ENCODE measurements around the gene RALGAPB.
"Not testable (repeated sequence)": the region's sequence is repeated elsewhere in the genome, so short reads cannot be mapped to it uniquely, and the experiment has no call there.

The RALGAPB gene

GRCh38 chr20:38504368-38505090, 31.9 kb downstream of the RALGAPB start:
- TF ChIP-seq MAX (IDR thresholded peaks at IDR 0.05; ENCODE audit: low read depth, low read length) (no peak), MYC (IDR thresholded peaks at IDR 0.05; ENCODE audit: low read depth, low read length) (no peak), CTCF (IDR thresholded peaks at IDR 0.05; ENCODE audit: low read depth, low read length) (no peak), POLR2A (IDR thresholded peaks at IDR 0.05; ENCODE audit: extremely low read depth, insufficient read length) (no peak)
- DNase-seq (ENCODE audit: low read depth) = no peak
- no peak overlapping the region for H3K4me3 ChIP-seq (ENCODE audit: low read depth, low read length)

- no peak for DNase-seq (ENCODE audit: low read depth)
- TF ChIP-seq MAX (IDR thresholded peaks at IDR 0.05; ENCODE audit: low read depth, low read length) = no peak
- TF ChIP-seq CTCF (IDR thresholded peaks at IDR 0.05; ENCODE audit: low read depth, low read length) = no peak
- TF ChIP-seq MYC (IDR thresholded peaks at IDR 0.05; ENCODE audit: low read depth, low read length) = no peak
- TF ChIP-seq POLR2A (IDR thresholded peaks at IDR 0.05; ENCODE audit: extremely low read depth, insufficient read length) = no peak
- H3K4me3 ChIP-seq (ENCODE audit: low read depth, low read length) = no peak overlapping the region
These were observed 32.4 kb downstream of the RALGAPB start for GRCh38 chr20:38505091-38505455.

- not testable (repeated sequence) for H3K4me3 ChIP-seq (ENCODE audit: low read depth, low read length); DNase-seq (ENCODE audit: low read depth)
These were observed 39.1 kb downstream of the RALGAPB start for GRCh38 chr20:38511726-38512125.

- DNase-seq (ENCODE audit: low read depth) = no peak
- no peak overlapping the region for H3K4me3 ChIP-seq (ENCODE audit: low read depth, low read length)
- TF ChIP-seq CTCF (IDR thresholded peaks at IDR 0.05; ENCODE audit: low read depth, low read length) = no peak
- no peak for TF ChIP-seq MYC (IDR thresholded peaks at IDR 0.05; ENCODE audit: low read depth, low read length)
- no peak for TF ChIP-seq POLR2A (IDR thresholded peaks at IDR 0.05; ENCODE audit: extremely low read depth, insufficient read length)
- no peak for TF ChIP-seq MAX (IDR thresholded peaks at IDR 0.05; ENCODE audit: low read depth, low read length)
These were observed 41.5 kb downstream of the RALGAPB start for GRCh38 chr20:38514185-38514584.

GRCh38 chr20:38514947-38515346, 42.3 kb downstream of the RALGAPB start:
- no peak for TF ChIP-seq CTCF (IDR thresholded peaks at IDR 0.05; ENCODE audit: low read depth, low read length)
- no peak for TF ChIP-seq MYC (IDR thresholded peaks at IDR 0.05; ENCODE audit: low read depth, low read length)
- TF ChIP-seq MAX (IDR thresholded peaks at IDR 0.05; ENCODE audit: low read depth, low read length) = no peak
- no peak for TF ChIP-seq POLR2A (IDR thresholded peaks at IDR 0.05; ENCODE audit: extremely low read depth, insufficient read length)
- no peak for DNase-seq (ENCODE audit: low read depth)
- H3K4me3 ChIP-seq (ENCODE audit: low read depth, low read length) = no peak overlapping the region

GRCh38 chr20:38515631-38516030, 43.0 kb downstream of the RALGAPB start:
- H3K4me3 ChIP-seq (ENCODE audit: low read depth, low read length) = no peak overlapping the region
- DNase-seq (ENCODE audit: low read depth) = no peak
- TF ChIP-seq MYC (IDR thresholded peaks at IDR 0.05; ENCODE audit: low read depth, low read length) (no peak), POLR2A (IDR thresholded peaks at IDR 0.05; ENCODE audit: extremely low read depth, insufficient read length) (no peak), MAX (IDR thresholded peaks at IDR 0.05; ENCODE audit: low read depth, low read length) (no peak), CTCF (IDR thresholded peaks at IDR 0.05; ENCODE audit: low read depth, low read length) (no peak)

Measured in NB4 (cell line).